Right kidney (tissue), 1 donor: ENCODE results near the gene ZNF90.
A peak's percentile ranks its signal among the peaks of the same experiment; 100 is the strongest.
"Not testable (repeated sequence)": the region's sequence is repeated elsewhere in the genome, so short reads cannot be mapped to it uniquely, and the experiment has no call there.

Experiments used
- DNase-seq: peaks from one replicate; pipeline ENCODE4 v3.0.0-alpha.2; 2016

ZNF90 gene

GRCh38 chr19:20102097-20102496 is 24.3 kb downstream of the ZNF90 start:
- no peak for DNase-seq

- DNase-seq, result no peak
Measured at GRCh38 chr19:20103091-20103740, 25.4 kb downstream of the ZNF90 start.

GRCh38 chr19:20107301-20107700 is 29.5 kb downstream of the ZNF90 start:
- no peak for DNase-seq

GRCh38 chr19:20118064-20118839 is 40.5 kb downstream of the ZNF90 start:
- DNase-seq, result not testable (repeated sequence)

GRCh38 chr19:20124879-20125278 is 47.1 kb downstream of the ZNF90 start:
- DNase-seq, result no peak

- DNase-seq, result not testable (repeated sequence)
Measured at GRCh38 chr19:20132933-20133332, 55.1 kb downstream of the ZNF90 start.

GRCh38 chr19:20137714-20138113 is 59.9 kb downstream of the ZNF90 start:
- DNase-seq, result not testable (repeated sequence)

GRCh38 chr19:20151617-20152145 is 73.9 kb downstream of the ZNF90 start:
- DNase-seq, result no peak

- DNase-seq, result not testable (repeated sequence)
Measured at GRCh38 chr19:20152506-20152905, 74.7 kb downstream of the ZNF90 start.

- DNase-seq, result no peak
Measured at GRCh38 chr19:20153281-20153680, 75.5 kb downstream of the ZNF90 start.

- no peak for DNase-seq
Measured at GRCh38 chr19:20154636-20155035, 76.8 kb downstream of the ZNF90 start.

- DNase-seq, result no peak
Measured at GRCh38 chr19:20162821-20163220, 85.0 kb downstream of the ZNF90 start.

- no peak for DNase-seq
Measured at GRCh38 chr19:20164456-20164855, 86.7 kb downstream of the ZNF90 start.

GRCh38 chr19:20165971-20166592 is 88.3 kb downstream of the ZNF90 start:
- DNase-seq, result peak; percentile 16

GRCh38 chr19:20167020-20167644 is 89.3 kb downstream of the ZNF90 start, which contains the start of gene ZNF486:
Gene ZNF486, plus strand, starts transcription at chr19:20167214. Its CDS starts 117 bp downstream, at chr19:20167331.
- peak; percentile 92 for DNase-seq

GRCh38 chr19:20167651-20168122 is 89.9 kb downstream of the ZNF90 start:
- no peak for DNase-seq
